Measurements from ENCODE around the gene KMT2D. TPM values are rescaled to one million over a fixed set of nuclear protein-coding genes. Genes with fewer than 3 reads are reported as not detected.

The KMT2D gene
- 34.1 to 40.1 TPM (median 36.7 TPM) in 5 replicates for total RNA-seq (2022; extraction: Qiagen RNA extraction)

GRCh38 chr12:49060237-49061156, at the start of gene KMT2D:
Gene KMT2D, minus strand, starts transcription at chr12:49060794. Its CDS starts 5,470 bp downstream, at chr12:49055324.

GRCh38 chr12:49094160-49094974, 33.8 kb upstream of the KMT2D start, which contains the start of gene DHH:
Gene DHH, minus strand, starts transcription at chr12:49094801. Its CDS starts 289 bp downstream, at chr12:49094512.

GRCh38 chr12:49069507-49070346, 9.1 kb upstream of the KMT2D start, which contains the start of gene RHEBL1:
Gene RHEBL1, minus strand, starts transcription at chr12:49069979. Its CDS starts 194 bp downstream, at chr12:49069785.

GRCh38 chr12:49018261-49019119, 42.1 kb downstream of the KMT2D start, which contains the start of gene PRKAG1:
Gene PRKAG1, minus strand, starts transcription at chr12:49018776. Its CDS starts 36 bp downstream, at chr12:49018740.

Other genes starting within 250 kb of the KMT2D start
- 30.2 to 46.8 TPM (median 39.7 TPM) in 5 replicates for gene CACNB3, start 242.3 kb downstream of the KMT2D start, total RNA-seq (2022; extraction: Qiagen RNA extraction)
- 77.0 to 87.8 TPM (median 85.9 TPM) in 5 replicates for gene DDX23, start 208.6 kb downstream of the KMT2D start, total RNA-seq (2022; extraction: Qiagen RNA extraction)
- gene RND1, start 194.9 kb downstream of the KMT2D start, total RNA-seq (2022; extraction: Qiagen RNA extraction): 12.0 to 17.8 TPM (median 14.2 TPM) in 5 replicates
- gene FKBP11, start 135.3 kb downstream of the KMT2D start, total RNA-seq (2022; extraction: Qiagen RNA extraction): 44.0 to 57.4 TPM (median 56.1 TPM) in 5 replicates
- 114 to 156 TPM (median 153 TPM) in 5 replicates for gene ARF3, start 103.3 kb downstream of the KMT2D start, total RNA-seq (2022; extraction: Qiagen RNA extraction)
- gene WNT10B, start 89.1 kb downstream of the KMT2D start, total RNA-seq (2022; extraction: Qiagen RNA extraction): 1.5 to 2.7 TPM (median 2.5 TPM) in 5 replicates
- gene WNT1, start 82.5 kb downstream of the KMT2D start, total RNA-seq (2022; extraction: Qiagen RNA extraction): 0.17 TPM in 1 of 5 replicates, not detected in the others
- gene DDN, start 61.4 kb downstream of the KMT2D start, total RNA-seq (2022; extraction: Qiagen RNA extraction): 0.57 to 0.82 TPM (median 0.67 TPM) in 5 replicates
- 39.5 to 47.6 TPM (median 41.3 TPM) in 5 replicates for gene PRKAG1, start 42.0 kb downstream of the KMT2D start, total RNA-seq (2022; extraction: Qiagen RNA extraction)
- 4.3 to 6.2 TPM (median 5.4 TPM) in 5 replicates for gene RHEBL1, start 9.2 kb upstream of the KMT2D start, total RNA-seq (2022; extraction: Qiagen RNA extraction)
- 0.06 TPM in 2 of 5 replicates, not detected in the others for gene DHH, start 34.0 kb upstream of the KMT2D start, total RNA-seq (2022; extraction: Qiagen RNA extraction)
- gene LMBR1L, start 50.1 kb upstream of the KMT2D start, total RNA-seq (2022; extraction: Qiagen RNA extraction): 12.5 to 20.7 TPM (median 16.2 TPM) in 5 replicates
- 2,254 to 2,528 TPM (median 2,445 TPM) in 5 replicates for gene TUBA1B, start 70.6 kb upstream of the KMT2D start, total RNA-seq (2022; extraction: Qiagen RNA extraction)
- gene TUBA1A, start 128.3 kb upstream of the KMT2D start, total RNA-seq (2022; extraction: Qiagen RNA extraction): 172 to 224 TPM (median 204 TPM) in 5 replicates
- gene TUBA1C, start 204.3 kb upstream of the KMT2D start, total RNA-seq (2022; extraction: Qiagen RNA extraction): 1,750 to 2,087 TPM (median 1,799 TPM) in 5 replicates
- 0.97 to 1.8 TPM (median 1.5 TPM) in 5 replicates for gene PRPH, start 234.4 kb upstream of the KMT2D start, total RNA-seq (2022; extraction: Qiagen RNA extraction)

Data from A549 treated with CORT108297 at 1 μM for 4 hours (cell line).